GM18870 (cell line): ENCODE measurements around the gene F7.

Experiments used
- ATAC-seq: cut with Tn5 transposase; IDR thresholded peaks from one replicate; pipeline ENCODE4 v1.9.1; 2021; ENCODE audit warnings: moderate library complexity; ENCODE audit not compliant: unreplicated experiment

F7 gene

GRCh38 chr13:113129921-113130750 lies 24.5 kb downstream of the F7 start:
- no peak for ATAC-seq

GRCh38 chr13:113135281-113135760 lies 29.7 kb downstream of the F7 start:
- ATAC-seq, result no peak

GRCh38 chr13:113137691-113138298 lies 32.2 kb downstream of the F7 start:
- ATAC-seq, result no peak

- no peak for ATAC-seq
Observed at GRCh38 chr13:113138792-113139551, 33.4 kb downstream of the F7 start.

GRCh38 chr13:113139577-113139976 lies 34.0 kb downstream of the F7 start:
- no peak for ATAC-seq

- ATAC-seq, result no peak
Observed at GRCh38 chr13:113140677-113141600, 35.3 kb downstream of the F7 start.

- no peak for ATAC-seq
Observed at GRCh38 chr13:113141601-113141970, 36.0 kb downstream of the F7 start.

- ATAC-seq, result no peak
Observed at GRCh38 chr13:113142876-113143275, 37.3 kb downstream of the F7 start.

GRCh38 chr13:113143466-113144254 lies 38.1 kb downstream of the F7 start:
- no peak for ATAC-seq

- ATAC-seq, result no peak
Observed at GRCh38 chr13:113144255-113144629, 38.7 kb downstream of the F7 start.

GRCh38 chr13:113145496-113145895 lies 39.9 kb downstream of the F7 start:
- no peak for ATAC-seq

GRCh38 chr13:113145911-113146598 lies 40.5 kb downstream of the F7 start:
- ATAC-seq, result no peak

- no peak for ATAC-seq
Observed at GRCh38 chr13:113146750-113147149, 41.2 kb downstream of the F7 start.

- ATAC-seq, result no peak
Observed at GRCh38 chr13:113147206-113147605, 41.6 kb downstream of the F7 start.

GRCh38 chr13:113148407-113148806 lies 42.8 kb downstream of the F7 start:
- ATAC-seq, result no peak

GRCh38 chr13:113148940-113149503 lies 43.4 kb downstream of the F7 start:
- ATAC-seq, result no peak

- no peak for ATAC-seq
Observed at GRCh38 chr13:113149711-113150549, 44.3 kb downstream of the F7 start.
